Fibroblast of skin of right biceps (primary cell): ENCODE measurements around the gene SLC44A2.

Source experiments
- DNase-seq: peaks from one replicate; pipeline ENCODE4 v3.0.0-alpha.2; 2013

Gene SLC44A2

DNA sequence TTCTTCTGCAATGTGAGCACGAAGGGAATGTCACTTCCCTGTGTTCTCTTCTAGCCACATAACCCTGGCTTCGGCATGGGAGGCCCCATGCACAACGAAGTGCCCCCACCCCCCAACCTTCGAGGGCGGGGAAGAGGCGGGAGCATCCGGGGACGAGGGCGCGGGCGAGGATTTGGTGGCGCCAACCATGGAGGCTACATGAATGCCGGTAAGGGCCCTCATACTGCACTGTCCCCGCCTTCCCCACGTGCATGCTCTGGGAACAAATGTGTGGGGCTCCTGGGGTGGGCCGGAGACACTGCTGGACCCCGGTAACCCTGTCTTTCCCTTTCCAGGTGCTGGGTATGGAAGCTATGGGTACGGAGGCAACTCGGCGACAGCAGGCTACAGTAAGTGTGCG lies 58.2 kb downstream of the SLC44A2 start:
- DNase-seq = no peak

DNA sequence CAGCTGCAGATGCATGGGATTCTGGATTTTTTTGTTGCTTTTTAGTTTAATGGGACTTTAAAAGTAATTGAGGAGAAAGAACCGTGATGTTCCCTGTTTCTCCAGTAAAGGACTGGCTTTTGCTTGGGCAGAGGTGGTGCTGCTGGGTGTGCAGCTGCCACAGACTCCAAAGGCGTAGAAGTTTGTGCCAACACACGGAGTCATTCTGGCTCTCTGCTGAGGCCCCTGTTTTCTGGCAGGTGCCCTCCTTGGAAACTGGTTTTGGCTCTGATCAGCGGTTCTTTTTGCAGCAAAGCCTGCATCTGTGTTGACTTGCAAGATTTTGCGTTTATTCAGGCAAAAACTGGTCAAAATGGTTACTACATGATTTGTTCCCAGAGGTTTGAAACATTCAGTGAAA lies 59.9 kb downstream of the SLC44A2 start:
- no peak for DNase-seq

DNA sequence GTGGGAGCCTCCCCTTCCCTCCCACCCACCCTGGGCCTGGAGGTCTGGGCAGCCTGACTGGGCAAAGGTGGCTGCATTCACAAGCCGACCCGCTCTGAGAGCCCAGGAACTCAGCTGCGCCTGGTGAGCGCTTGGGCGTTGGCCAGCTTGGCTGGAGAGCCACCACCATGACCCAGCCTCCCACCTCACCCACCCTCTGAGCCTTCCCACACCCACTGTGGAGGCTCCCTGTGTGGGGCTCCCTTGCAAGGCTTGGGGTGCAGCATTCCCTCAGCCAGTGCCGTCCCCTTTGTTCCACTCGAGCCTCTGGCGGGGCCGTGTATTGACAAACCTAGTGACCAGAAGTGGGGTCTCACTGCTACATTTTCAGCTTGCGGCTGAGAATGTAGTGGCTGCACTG lies 60.8 kb downstream of the SLC44A2 start:
- DNase-seq = no peak

DNA sequence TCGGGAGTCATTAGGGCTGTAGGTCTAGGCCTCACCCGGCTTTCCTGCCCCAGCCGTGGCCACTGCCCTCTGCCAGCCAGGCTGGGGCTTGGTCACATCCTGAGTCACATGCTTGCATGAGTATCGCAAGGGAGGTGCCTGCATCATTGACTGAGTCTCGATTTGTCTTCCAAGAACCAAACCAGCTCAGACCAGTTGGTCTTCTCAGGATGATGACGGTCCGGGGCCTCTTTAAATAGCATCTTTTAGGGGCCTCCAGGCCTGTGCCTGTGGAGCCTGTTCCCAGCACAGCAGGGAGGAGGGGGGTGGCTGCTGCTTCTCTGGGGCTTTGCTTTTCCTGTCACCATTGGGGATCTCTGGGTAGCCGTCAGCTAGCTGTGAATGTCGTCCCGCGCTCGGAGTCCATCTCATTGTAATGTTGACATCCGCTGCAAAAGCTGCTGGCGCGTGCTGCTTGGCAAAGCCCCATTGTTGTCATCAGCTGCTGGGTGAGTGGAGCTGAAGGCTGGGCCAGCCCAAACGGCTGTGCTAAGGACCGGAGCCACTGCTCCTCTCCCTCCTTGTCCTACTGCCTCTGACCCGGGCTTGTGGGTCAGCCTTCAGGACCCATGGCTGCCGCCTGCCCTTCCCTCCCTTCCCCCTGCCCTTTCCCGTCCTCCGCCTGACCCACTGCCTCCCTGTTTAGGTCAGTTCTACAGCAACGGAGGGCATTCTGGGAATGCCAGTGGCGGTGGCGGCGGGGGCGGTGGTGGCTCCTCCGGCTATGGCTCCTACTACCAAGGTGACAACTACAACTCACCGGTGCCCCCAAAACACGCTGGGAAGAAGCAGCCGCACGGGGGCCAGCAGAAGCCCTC lies 61.5 kb downstream of the SLC44A2 start:
- DNase-seq = no peak

DNA sequence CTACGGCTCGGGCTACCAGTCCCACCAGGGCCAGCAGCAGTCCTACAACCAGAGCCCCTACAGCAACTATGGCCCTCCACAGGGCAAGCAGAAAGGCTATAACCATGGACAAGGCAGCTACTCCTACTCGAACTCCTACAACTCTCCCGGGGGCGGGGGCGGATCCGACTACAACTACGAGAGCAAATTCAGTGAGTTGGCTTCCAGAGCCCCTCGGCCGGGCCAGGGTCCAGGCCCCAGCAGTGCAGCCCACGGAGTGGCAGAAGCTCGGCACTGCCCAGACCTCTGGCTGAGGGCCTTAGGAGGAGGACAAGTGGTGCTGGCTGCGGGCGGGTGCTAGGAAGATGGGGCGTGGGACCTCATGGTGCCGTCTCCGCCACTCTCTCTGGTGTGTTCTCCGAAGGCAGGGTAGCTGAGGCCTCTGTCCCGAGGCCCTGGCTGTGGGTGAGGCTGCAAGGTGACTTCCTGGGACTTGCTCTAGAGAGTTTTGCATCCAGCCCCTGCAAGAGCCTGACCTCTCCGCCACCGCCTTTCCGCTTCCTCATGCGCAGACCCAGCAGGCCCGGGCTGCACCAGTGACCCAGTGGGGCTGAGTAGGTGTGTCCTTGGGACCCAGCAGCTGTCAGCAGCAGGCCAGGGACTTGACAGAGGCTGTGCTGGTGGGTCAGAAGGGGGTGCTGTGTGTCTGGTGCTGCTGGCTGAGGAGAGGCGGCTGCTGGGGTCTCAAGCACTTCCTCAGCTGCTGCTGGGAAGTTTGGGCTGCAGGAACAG lies 62.4 kb downstream of the SLC44A2 start:
- DNase-seq = no peak

DNA sequence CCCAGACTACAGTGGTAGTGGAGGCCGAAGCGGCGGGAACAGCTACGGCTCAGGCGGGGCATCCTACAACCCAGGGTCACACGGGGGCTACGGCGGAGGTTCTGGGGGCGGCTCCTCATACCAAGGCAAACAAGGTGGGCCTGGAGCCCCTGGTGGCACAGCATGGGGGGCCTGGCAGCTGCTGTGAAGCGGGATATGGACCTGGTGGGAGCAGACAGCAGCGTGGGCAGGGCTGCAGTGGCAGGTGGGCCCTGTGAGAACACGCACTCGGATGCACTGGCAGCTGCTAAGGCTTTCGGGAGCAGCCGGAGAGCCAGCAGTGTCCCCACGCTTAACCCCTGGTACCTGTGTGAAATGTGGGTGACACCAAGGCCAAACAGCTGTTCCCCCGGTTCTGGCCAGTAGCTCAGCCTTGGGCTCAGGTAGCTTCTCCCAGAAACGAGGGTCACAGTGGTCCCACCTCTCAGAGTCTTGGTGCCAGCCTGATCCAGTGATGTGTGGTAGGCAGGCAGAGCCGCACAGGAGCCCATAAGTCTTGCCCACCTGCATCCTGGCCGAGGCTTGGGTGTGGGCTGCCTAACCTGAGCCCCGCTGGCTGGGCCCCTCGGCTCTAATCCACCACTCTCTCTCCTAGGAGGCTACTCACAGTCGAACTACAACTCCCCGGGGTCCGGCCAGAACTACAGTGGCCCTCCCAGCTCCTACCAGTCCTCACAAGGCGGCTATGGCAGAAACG lies 63.4 kb downstream of the SLC44A2 start:
- DNase-seq = no peak

DNA sequence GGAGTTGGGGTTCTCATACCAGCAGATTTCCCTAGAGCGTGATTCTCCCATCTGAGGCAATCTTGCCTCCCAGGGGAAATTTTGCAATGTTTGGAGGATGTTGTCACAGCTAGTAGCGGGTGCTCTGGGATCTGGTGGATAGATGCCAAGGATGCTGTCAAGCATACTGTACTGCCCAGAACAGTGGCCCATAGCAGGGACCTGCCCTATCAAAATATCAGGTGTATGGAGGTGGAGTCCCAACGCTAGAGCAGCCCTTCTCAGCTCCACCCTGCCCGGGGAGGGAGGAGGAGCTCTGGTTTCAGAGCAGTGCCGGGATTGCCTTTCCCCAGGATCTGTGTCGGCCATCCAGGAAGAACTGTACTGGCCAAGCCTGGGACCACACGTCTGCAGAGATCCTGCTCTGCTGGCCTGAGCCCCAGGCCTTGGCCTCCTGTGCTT lies 65.0 kb downstream of the SLC44A2 start:
- peak; percentile 42 for DNase-seq

DNA sequence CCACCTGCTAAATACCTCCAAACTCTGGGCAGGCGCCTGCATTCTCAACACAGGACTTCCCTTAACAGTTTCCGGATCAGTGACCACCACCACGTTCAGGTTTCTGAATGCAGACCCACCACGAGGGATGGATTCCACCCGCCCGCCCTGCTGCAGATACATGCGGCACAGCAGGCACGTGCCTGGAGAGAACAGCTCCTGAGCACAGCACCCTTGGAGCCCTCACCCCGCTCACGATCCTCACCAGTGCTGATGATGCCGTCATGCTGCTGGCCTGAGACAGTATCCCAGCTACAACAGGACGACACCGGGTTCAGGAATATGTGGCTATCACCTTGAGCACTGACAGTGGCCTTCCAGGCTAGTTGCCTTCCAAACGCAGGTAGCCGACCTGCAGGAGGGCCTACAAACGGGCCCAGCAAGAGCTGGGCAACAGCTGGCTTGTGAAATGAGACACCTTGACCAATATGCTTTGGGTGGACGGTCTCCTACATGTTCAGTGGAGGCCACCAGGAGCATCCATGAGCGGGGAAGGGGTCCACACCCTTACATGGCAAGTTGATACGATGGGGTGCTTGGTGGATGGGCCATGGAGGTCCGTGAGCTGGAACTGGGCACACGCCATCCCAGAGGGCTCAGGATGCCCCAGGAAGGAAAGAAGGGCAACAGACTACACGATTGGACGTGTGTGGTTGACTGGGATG lies 66.0 kb downstream of the SLC44A2 start:
- DNase-seq = no peak

DNA sequence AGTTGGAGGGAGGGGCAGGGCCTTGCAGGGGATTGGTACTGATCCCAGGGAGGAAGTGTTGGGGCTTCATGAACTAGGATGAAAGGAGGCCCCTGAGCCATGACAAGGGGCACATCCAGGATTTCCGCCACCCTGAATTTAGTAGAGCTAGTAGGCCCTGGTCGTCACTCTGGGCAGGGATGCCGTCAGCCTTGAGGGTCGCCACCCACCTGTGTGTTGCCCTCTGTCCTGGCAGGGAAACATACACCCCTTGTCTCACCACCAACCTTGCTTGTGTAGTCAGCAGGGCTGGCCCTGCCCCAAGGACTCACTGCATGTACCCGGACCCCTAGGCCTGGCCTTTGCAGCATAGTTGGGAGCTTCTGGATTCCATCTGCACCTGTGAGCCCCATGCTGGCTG lies 66.5 kb downstream of the SLC44A2 start:
- DNase-seq = no peak

DNA sequence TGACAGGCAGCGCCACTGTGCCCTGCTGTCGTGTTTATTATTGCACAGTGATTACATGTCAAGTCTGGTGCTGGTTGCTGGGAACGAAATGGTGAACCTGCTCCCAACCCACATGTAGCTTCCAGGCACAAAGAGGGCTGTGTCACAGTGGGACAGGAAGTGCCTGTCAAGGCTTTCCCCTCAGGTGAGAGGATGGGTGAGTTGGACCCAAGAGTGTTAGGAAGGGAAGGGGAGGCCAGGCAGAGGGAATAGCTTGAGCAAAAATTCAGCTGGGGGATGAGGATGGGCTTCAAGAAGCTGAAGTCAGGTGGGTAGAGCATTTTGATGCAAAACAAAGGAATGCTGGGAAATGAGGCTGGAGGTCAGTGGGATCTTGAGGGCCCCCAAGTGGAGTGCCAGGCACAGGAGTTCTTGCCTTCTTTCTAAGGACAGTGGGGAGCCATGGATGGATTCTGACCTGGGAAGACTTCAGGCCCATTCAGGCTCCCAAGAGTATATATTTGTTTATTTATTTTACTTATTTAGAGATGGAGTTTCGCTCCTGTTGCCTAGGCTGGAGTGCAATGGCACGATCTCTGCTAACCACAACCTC lies 67.4 kb downstream of the SLC44A2 start:
- no peak for DNase-seq
